ENCODE measurements around the gene PSMD14. TPM values are rescaled to one million over a fixed set of nuclear protein-coding genes. Genes with fewer than 3 reads are reported as not detected.

The PSMD14 gene
- total and polyA plus RNA-seq, 2 of the 8 experiments (the other 6 are each of a cell fraction or from before 2014, with no cell fraction given): 53.9 to 88.7 TPM

DNA sequence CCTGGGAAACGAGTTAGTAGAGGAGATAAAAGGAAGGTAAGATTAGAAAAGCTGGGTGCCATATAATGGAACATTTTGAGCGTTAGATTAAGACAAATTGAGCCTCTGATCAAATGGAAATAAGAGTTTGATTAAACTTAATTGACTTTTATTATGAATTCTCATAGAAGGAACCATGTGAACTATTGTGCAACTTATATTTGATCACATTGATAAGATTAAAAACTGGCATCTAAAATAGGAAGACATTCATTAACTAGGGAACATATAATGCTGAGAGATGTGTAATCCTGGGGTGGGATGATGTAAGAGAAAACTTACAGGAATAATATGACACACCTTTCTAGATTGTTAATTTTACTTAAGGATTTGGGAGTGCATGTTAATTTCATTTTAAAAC, 130.4 kb downstream of the PSMD14 start:
- Histone ChIP-seq H3K4ac (replicated peaks; ENCODE audit: insufficient read length, low read depth, low read length) (no peak overlapping the region), H3K23ac (ENCODE audit: insufficient read length) (no peak overlapping the region), H2AK5ac (ENCODE audit: low read depth, low read length) (no peak overlapping the region), H3K4me3 (ENCODE audit: extremely low read depth in 1 of 4, insufficient read depth in 2 of 4, low read depth in 3 of 4, low read length in 4 of 4) (no peak overlapping the region), H3K56ac (replicated peaks; ENCODE audit: insufficient read length, low read depth, low read length) (no peak overlapping the region), H2BK5ac (ENCODE audit: low read depth, low read length) (no peak overlapping the region), H2BK120ac (replicated peaks; ENCODE audit: low read depth, low read length) (no peak overlapping the region), H3K14ac (ENCODE audit: insufficient read length) (no peak overlapping the region), H2BK12ac (ENCODE audit: low read depth, low read length) (no peak overlapping the region), H3K27ac (ENCODE audit: low read depth, low read length) (no peak overlapping the region), H3K9me3 (ENCODE audit: insufficient read depth in 2 of 2, low read depth in 1 of 2, low read length in 1 of 2) (no peaks in the 10 kb centered on the region), H2BK20ac (ENCODE audit: low read length) (no peak overlapping the region), H3K4me2 (ENCODE audit: insufficient read depth in 1 of 2, low read depth in 2 of 2, low read length in 2 of 2) (no peak overlapping the region), H3K23me2 (ENCODE audit: low read depth, low read length) (no peaks in the 10 kb centered on the region; the same call in 1 of the 2 replicates), H3K18ac (ENCODE audit: extremely low read depth, low read length) (no peak overlapping the region), H3K4me1 (replicated peaks in 1 of 4; ENCODE audit: control insufficient read depth in 3 of 4, insufficient read depth in 4 of 4, low read length in 3 of 4) (no peaks in the 10 kb centered on the region), H4K20me1 (replicated peaks in 1 of 2; ENCODE audit: control insufficient read depth in 1 of 2, insufficient read depth in 2 of 2, low read length in 2 of 2) (no peaks in the 10 kb centered on the region), H3K9ac (replicated peaks in 1 of 4; ENCODE audit: extremely low read depth in 1 of 4, low read depth in 3 of 4, low read length in 3 of 4) (no peak overlapping the region), H3K79me1 (ENCODE audit: low read depth, low read length) (no peaks in the 10 kb centered on the region), H3K79me2 (ENCODE audit: control insufficient read depth in 1 of 2, insufficient read depth in 2 of 2, low read length in 2 of 2) (no peaks in the 10 kb centered on the region), H4K8ac (ENCODE audit: extremely low read depth, insufficient read depth, low read length) (no peak overlapping the region), H3K27me3 (replicated peaks in 1 of 4; ENCODE audit: control insufficient read depth in 3 of 4, extremely low read depth in 1 of 4, insufficient read depth in 3 of 4, low read length in 3 of 4) (no peaks in the 10 kb centered on the region), H2BK15ac (ENCODE audit: low read length) (no peak overlapping the region), H2AFZ (ENCODE audit: low read length) (no peak overlapping the region), H3K36me3 (ENCODE audit: control insufficient read depth in 2 of 4, insufficient read depth in 4 of 4, low read length in 3 of 4) (no peaks in the 10 kb centered on the region), H4K91ac (replicated peaks; ENCODE audit: insufficient read length, low read length) (no peak overlapping the region), H4K5ac (ENCODE audit: insufficient read length, low read depth, low read length) (no peak overlapping the region)
- no peak for FAIRE-seq
- DNase-seq (ENCODE audit: low read depth in 1 of 2, low spot score in 2 of 2): no peak
- WGBS, 2 experiments (ENCODE audit: extremely low coverage in 1 of 2, insufficient coverage in 1 of 2, insufficient read length in 1 of 2, insufficient replicate concordance in 2 of 2, low coverage in 1 of 2, low lambda C conversion rate in 2 of 2, missing lambda C conversion rate in 1 of 2): 84 to 100% methylated on average over 1 to 2 of the region's 2 CpGs
- ChIA-PET CTCF (ENCODE audit: partially characterized antibody) (no interaction called here), POLR2A (ENCODE audit: partially characterized antibody) (no interaction called here)
- TF ChIP-seq EP300 (IDR thresholded peaks at IDR 0.05; ENCODE audit: borderline replicate concordance in 1 of 2, low read depth in 2 of 2, low read length in 2 of 2): no peak
- no peak for TF ChIP-seq SP1 (IDR thresholded peaks at IDR 0.05; ENCODE audit: low read depth, low read length)
- no peak for TF ChIP-seq TBP (IDR thresholded peaks at IDR 0.05; ENCODE audit: low read depth, low read length)
- TF ChIP-seq SP2 (IDR thresholded peaks at IDR 0.05; ENCODE audit: low read length): no peak
- TF ChIP-seq TCF12 (IDR thresholded peaks at IDR 0.05; ENCODE audit: low read depth, low read length): no peak
- TF ChIP-seq, protein P1, sequence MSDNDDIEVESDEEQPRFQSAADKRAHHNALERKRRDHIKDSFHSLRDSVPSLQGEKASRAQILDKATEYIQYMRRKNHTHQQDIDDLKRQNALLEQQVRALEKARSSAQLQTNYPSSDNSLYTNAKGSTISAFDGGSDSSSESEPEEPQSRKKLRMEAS (IDR thresholded peaks at IDR 0.05): no peak
- no peak for TF ChIP-seq KDM1A (IDR thresholded peaks at IDR 0.05; ENCODE audit: borderline replicate concordance, low read length)
- TF ChIP-seq FOSL1 (IDR thresholded peaks at IDR 0.05; ENCODE audit: insufficient read depth, low read depth, low read length): no peak

Measured in H1 (cell line).